GM19468 (cell line): ENCODE measurements around the gene RPP40.
"Not testable (repeated sequence)": the region's sequence is repeated elsewhere in the genome, so short reads cannot be mapped to it uniquely, and the experiment has no call there.

ENCODE experiments used
- ATAC-seq: cut with Tn5 transposase; IDR thresholded peaks from one replicate; pipeline ENCODE4 v1.9.1; 2021; ENCODE audit warnings: mild to moderate bottlenecking, moderate library complexity, moderate number of reproducible peaks; ENCODE audit not compliant: unreplicated experiment; ENCODE audit errors: extremely low read depth

Gene RPP40, protein sequence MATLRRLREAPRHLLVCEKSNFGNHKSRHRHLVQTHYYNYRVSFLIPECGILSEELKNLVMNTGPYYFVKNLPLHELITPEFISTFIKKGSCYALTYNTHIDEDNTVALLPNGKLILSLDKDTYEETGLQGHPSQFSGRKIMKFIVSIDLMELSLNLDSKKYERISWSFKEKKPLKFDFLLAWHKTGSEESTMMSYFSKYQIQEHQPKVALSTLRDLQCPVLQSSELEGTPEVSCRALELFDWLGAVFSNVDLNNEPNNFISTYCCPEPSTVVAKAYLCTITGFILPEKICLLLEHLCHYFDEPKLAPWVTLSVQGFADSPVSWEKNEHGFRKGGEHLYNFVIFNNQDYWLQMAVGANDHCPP

GRCh38 chr6:5003604-5004372 lies at the start of gene RPP40:
TSS of gene RPP40 (minus strand) at chr6:5004037. CDS start at chr6:5004002, 35 bp downstream.
- peak; percentile 97 for ATAC-seq

DNA sequence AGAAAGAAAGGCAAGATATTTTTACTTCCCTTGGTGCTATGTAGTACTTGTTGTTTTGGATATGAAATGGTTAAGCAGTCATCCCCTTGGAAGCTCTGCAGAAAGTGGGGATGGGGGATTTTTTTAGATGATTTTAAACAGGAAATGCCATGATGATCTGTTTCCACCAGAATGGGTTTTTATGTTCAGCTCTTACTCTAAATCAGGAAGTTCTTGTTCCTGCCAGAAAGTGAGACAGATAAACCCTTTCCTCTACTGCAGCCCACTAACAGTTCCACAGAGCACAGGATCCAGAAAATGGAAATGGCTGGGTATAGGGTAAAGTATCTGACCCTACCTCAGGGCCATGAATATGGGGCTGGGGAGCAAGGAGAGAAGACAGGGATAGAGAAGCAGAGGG lies 49.2 kb upstream of the RPP40 start:
- no peak for ATAC-seq

DNA sequence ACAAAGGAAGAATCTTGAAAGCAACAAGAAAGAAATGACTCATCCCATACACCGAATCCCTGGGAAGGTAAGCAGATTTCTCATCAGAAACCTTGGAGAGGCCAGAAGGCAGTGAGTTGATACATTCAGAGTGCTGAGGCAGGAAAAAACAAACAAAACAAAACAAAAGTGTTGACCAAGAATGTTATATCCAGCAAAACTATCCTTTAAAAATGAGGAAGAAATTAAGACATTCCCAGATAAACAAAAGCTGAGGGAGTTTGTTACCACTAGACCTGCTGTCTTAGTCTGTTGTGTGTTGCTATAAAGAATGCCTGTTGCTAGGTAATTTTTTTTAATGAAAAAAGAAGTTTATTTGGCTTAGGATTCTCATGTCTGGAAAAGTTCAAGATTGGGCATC lies 47.6 kb upstream of the RPP40 start:
- ATAC-seq = no peak

GRCh38 chr6:5050009-5050408 lies 46.2 kb upstream of the RPP40 start:
- ATAC-seq = no peak

GRCh38 chr6:5046430-5046829 lies 42.6 kb upstream of the RPP40 start:
- ATAC-seq = no peak

DNA sequence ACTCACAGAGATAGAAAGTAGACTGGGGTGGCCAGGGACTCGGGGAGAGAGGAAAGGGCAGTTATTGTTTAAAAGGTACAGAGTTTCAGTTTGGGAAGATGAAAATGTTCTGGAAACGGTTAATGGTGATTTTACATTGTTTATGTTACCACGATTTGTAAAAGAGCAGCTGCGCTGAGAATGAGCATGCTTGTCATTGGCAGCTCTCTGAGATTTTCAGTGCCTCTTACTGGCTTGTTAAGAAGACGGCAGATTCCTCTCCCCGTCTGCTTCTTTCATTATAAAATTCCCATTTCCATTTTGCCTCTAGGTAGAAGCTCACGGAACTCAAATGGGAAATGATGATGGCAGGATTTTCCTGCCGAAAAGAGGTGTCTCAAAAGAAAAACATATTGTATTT lies 41.6 kb upstream of the RPP40 start:
- ATAC-seq = no peak

DNA sequence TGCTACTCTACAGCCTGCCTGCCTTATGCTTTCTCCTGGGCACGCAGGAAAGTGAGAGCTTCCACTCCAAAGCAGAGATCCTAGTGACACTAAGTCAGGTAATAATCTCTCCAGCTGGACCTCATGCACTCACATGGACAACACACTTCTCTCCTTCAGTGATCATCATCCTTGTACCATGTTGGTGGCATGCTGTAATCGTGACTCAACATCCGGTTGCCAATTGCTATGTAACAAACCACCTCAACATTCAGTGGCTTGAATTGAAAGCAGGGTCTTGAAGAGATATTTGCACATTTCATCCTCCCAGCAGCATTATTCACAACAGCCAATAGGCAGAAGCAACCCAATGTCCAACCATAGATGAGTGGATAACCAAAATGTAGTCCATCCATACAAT lies 41.0 kb upstream of the RPP40 start:
- no peak for ATAC-seq

DNA sequence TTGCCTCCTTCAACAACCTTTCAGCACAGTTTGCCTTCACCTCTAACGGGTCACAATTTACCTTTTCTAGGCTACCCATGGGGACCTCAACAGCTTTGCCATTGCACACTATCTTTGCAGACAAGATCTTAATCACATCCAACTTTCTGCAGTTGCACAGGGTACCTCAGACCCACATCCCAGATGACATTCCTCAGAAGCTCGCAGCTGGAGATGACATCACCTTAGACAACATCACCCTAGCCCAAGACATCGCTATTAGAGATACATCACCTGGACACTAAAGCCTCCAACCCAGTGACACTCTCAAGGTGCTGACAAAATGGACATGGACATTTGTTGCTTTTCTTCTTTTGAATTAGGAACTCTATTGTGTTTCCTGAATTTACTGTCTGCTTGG lies 38.6 kb upstream of the RPP40 start:
- ATAC-seq = no peak

DNA sequence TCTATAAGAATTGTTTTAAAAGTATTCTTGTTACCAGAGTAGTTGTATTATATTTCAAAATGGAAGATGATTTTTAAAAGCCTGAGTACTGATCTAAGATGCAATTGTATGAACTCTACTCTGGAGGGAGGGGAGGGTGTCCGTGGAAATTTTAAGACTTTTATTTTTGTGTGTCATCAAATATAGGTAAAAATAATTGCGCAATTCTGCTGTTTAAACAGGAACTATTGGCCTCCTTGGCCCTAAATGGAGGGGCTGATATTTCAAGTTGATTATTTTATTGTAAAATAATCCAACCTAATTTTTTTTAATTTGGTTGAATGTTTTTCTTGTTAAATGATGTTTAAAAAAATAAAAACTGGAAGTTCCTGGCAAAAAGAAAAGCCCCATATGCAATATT lies 38.1 kb upstream of the RPP40 start:
- no peak for ATAC-seq

- ATAC-seq = no peak
Measured at GRCh38 chr6:5036269-5036668, 32.4 kb upstream of the RPP40 start.

- ATAC-seq = no peak
Measured at GRCh38 chr6:5034736-5035135, 30.9 kb upstream of the RPP40 start.

GRCh38 chr6:5034328-5034727 lies 30.5 kb upstream of the RPP40 start:
- ATAC-seq = no peak

DNA sequence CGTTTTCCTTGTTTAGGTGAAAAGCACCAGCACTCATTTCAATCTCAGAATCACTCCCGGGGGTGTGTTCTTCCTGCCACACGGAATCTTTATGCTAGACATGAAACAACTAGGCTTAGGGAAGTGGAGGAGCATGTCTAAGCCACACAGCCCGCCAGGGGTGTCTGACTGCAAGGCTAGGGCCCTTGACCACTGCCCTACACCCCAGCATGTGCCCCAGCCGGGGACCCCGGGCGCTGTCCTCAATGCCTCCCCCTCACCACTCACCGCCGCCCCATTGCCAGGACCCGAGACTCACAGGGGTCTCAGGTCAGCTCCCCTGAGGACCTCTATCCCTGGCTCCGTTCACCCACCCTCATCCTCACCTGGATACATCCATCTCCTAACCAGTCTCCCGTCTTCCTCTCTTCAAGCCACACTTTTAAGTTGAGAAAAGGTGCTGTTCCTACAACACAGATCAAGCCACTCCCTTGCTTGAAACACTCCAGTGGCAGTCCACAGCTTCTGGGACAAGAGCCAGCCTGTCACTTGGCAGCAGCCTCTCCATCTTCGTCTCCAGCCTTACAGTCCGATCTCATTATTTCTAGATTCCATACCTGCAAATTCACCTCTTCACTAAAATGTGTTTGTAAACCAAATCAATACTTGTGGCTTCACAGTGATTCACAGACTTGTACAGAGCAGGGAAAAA lies 29.5 kb upstream of the RPP40 start:
- not testable (repeated sequence) for ATAC-seq

DNA sequence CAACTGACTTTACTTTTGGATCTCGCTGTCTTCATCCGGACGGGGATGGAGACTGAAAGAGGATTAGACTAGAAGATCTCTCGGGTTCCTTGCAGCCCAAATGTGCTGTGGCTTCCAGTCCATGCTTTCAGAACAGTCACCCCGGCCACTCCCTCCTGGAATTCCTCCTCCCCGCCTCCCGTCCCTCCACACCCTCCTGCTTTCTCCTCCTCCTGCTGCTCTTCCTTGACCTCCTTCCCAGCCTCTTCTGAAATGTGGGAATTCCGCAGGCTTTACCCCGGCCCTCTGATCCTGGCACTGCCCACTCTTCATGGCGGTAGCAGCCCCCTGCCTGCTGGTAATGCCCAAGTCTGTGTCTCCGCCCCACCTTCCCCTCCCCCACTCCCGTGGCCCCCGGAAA lies 28.9 kb upstream of the RPP40 start:
- not testable (repeated sequence) for ATAC-seq

- ATAC-seq = no peak
Measured at GRCh38 chr6:5031150-5031549, 27.3 kb upstream of the RPP40 start.

DNA sequence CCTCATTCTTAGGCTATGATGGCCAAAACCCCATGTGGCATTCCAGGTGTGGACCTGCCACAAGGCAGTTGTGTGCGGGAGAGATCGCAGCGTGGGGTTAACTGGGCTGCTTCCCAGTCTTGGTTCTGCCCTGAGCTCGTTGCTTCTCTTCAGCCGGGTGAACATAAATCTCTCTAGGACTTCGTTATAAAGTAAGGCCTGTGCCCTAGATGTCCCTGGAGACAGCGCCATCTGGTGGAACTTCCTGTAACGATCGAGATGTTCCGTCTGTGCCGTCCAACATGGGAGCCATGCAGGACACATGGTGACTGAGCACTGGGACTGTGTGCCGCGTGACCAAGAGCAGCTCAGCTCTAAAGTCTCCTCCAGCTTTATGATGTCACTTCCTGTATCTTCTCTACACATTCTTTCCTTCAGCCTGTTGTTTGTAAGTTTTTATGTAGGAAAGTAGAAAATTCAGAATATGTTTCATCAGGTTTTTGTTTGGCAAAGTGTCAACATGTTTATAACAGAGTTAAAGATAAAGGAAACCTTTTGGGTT lies 26.8 kb upstream of the RPP40 start:
- peak; percentile 43 for ATAC-seq

GRCh38 chr6:5029609-5030008 lies 25.8 kb upstream of the RPP40 start:
- no peak for ATAC-seq

DNA sequence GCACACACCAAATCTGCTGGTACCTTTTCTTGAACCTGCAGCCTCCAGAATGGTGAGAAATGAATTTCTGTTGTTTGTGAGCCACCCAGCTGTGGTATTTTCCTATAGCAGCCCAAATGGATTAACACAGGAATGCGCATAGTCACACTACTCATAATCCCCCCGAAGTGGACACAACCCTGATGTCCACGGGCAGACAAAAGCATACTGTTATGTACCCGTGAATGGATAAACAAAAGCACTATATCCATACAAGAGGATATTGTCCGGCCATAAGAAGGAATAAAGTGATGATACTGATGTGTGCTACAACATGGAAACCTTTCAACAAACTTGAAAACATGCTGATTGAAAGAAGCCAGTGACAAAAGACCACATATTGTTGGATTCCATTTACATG lies 25.1 kb upstream of the RPP40 start:
- no peak for ATAC-seq

DNA sequence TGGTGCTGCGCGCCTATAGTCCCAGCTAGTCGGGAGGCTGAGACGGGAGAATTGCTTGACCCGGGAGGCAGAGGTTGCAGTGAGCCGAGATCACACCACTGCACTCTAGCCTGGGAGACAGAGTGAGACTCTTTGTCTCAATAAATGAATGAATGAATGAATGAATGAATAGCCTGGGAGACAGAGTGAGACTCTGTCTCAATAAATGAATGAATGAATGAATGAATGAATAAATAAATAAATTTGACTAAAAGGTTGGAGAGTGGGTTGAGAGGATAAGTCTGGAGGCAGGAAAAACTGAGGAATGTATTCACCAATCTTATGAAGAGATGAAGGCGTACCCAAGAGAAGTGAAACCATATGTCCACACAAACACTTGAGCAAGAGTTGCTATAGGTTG lies 24.5 kb upstream of the RPP40 start:
- no peak for ATAC-seq

- ATAC-seq = no peak
Measured at GRCh38 chr6:5025911-5026819, 22.3 kb upstream of the RPP40 start.
